ENCODE data around the gene ICA1L.

ICA1L gene

GRCh38 chr2:202848813-202849212 lies 22.8 kb downstream of the ICA1L start:
- TF ChIP-seq MYC (IDR thresholded peaks at IDR 0.05; ENCODE audit: low read depth, low read length), result no peak
- DNase-seq (ENCODE audit: low read depth), result peak; percentile 85
- no peak overlapping the region for H3K4me3 ChIP-seq (ENCODE audit: low read depth, low read length)

GRCh38 chr2:202847693-202848524 lies 23.7 kb downstream of the ICA1L start:
- H3K4me3 ChIP-seq (ENCODE audit: low read depth, low read length), result no peak overlapping the region
- DNase-seq (ENCODE audit: low read depth), result no peak
- TF ChIP-seq CTCF (IDR thresholded peaks at IDR 0.05; ENCODE audit: low read depth, low read length) (no peak), MYC (IDR thresholded peaks at IDR 0.05; ENCODE audit: low read depth, low read length) (no peak), MAX (IDR thresholded peaks at IDR 0.05; ENCODE audit: low read depth, low read length) (no peak)

GRCh38 chr2:202844656-202845055 lies 26.9 kb downstream of the ICA1L start:
- H3K4me3 ChIP-seq (ENCODE audit: low read depth, low read length), result no peak overlapping the region
- TF ChIP-seq MYC (IDR thresholded peaks at IDR 0.05; ENCODE audit: low read depth, low read length), result no peak
- no peak for TF ChIP-seq POLR2A (IDR thresholded peaks at IDR 0.05; ENCODE audit: extremely low read depth, insufficient read length)
- no peak for TF ChIP-seq MAX (IDR thresholded peaks at IDR 0.05; ENCODE audit: low read depth, low read length)
- no peak for TF ChIP-seq CTCF (IDR thresholded peaks at IDR 0.05; ENCODE audit: low read depth, low read length)
- DNase-seq (ENCODE audit: low read depth), result no peak

- TF ChIP-seq POLR2A (IDR thresholded peaks at IDR 0.05; ENCODE audit: extremely low read depth, insufficient read length), result no peak
- TF ChIP-seq MYC (IDR thresholded peaks at IDR 0.05; ENCODE audit: low read depth, low read length), result no peak
- no peak for TF ChIP-seq CTCF (IDR thresholded peaks at IDR 0.05; ENCODE audit: low read depth, low read length)
- DNase-seq (ENCODE audit: low read depth), result no peak
- H3K4me3 ChIP-seq (ENCODE audit: low read depth, low read length), result no peak overlapping the region
Observed at GRCh38 chr2:202842690-202843089, 28.9 kb downstream of the ICA1L start.

GRCh38 chr2:202841090-202841867 lies 30.3 kb downstream of the ICA1L start:
- TF ChIP-seq CTCF (IDR thresholded peaks at IDR 0.05; ENCODE audit: low read depth, low read length), result no peak
- no peak for TF ChIP-seq MAX (IDR thresholded peaks at IDR 0.05; ENCODE audit: low read depth, low read length)
- TF ChIP-seq POLR2A (IDR thresholded peaks at IDR 0.05; ENCODE audit: extremely low read depth, insufficient read length), result no peak
- no peak for DNase-seq (ENCODE audit: low read depth)

GRCh38 chr2:202831242-202832220 lies 40.0 kb downstream of the ICA1L start:
- TF ChIP-seq MAX (IDR thresholded peaks at IDR 0.05; ENCODE audit: low read depth, low read length) (0 out of 2 replicates have a peak, but pooled peaks have one; percentile 19), CTCF (IDR thresholded peaks at IDR 0.05; ENCODE audit: low read depth, low read length) (peak; percentile 71), POLR2A (IDR thresholded peaks at IDR 0.05; ENCODE audit: extremely low read depth, insufficient read length) (no peak), MYC (IDR thresholded peaks at IDR 0.05; ENCODE audit: low read depth, low read length) (no peak)
- no peak overlapping the region for H3K4me3 ChIP-seq (ENCODE audit: low read depth, low read length)
- DNase-seq (ENCODE audit: low read depth), result peak; percentile 82

More at GRCh38 chr2:202841090-202841867, 30.3 kb downstream of the ICA1L start:
- no peak overlapping the region for H3K4me3 ChIP-seq (ENCODE audit: low read depth, low read length)
